Activated CD4-positive, alpha-beta memory T cell treated with anti-CD3 and anti-CD28 coated beads, Interleukin-2, amount 10 ng/mL, durations not matched to agents 7 days and 5 days (primary cell): ENCODE measurements around the gene PTPRO. TPM values are rescaled to one million over a fixed set of nuclear protein-coding genes. Genes with fewer than 3 reads are reported as not detected.
A peak's percentile ranks its signal among the peaks of the same experiment; 100 is the strongest.

ENCODE experiments used
- CTCF ChIA-PET: fragments of 350-600 bp; sonication (Branson Sonifier 250); formaldehyde crosslinking; loops from one replicate; lab custom pipeline; 2021; ENCODE audit warnings: antibody characterized with exemption, inconsistent platforms; lab: Charles Lee
- POLR2A ChIA-PET: fragments of 350-600 bp; sonication (Branson Sonifier 250); formaldehyde crosslinking; loops from one replicate; lab custom pipeline; 2021; ENCODE audit warnings: antibody characterized with exemption; lab: Charles Lee
- DNase-seq: peaks from one replicate; pipeline ENCODE4 v3.0.0-alpha.2; 2020
- H3K27ac Mint-ChIP-seq: one replicate; pipeline ENCODE4 v1.8.0; 2021; ENCODE audit warnings: mild to moderate bottlenecking, mixed read lengths
- H3K27me3 Mint-ChIP-seq: one replicate; pipeline ENCODE4 v1.8.0; 2021; ENCODE audit warnings: mixed read lengths
- H3K36me3 Mint-ChIP-seq: one replicate; pipeline ENCODE4 v1.8.0; 2021; ENCODE audit warnings: low read depth, mixed read lengths
- H3K4me1 Mint-ChIP-seq: one replicate; pipeline ENCODE4 v1.8.0; 2021; ENCODE audit warnings: mixed read lengths
- H3K4me3 Mint-ChIP-seq: one replicate; pipeline ENCODE4 v1.8.0; 2021; ENCODE audit warnings: mild to moderate bottlenecking, mixed read lengths
- H3K9me3 Mint-ChIP-seq: one replicate; pipeline ENCODE4 v1.8.0; 2021; ENCODE audit warnings: mixed read lengths
- total RNA-seq, 2 experiments: library from RNA; stranded (reverse); gene quantifications; one replicate each; pipeline ENCODE4 v1.2.3, GENCODE V29; 2021

The PTPRO gene
- total RNA-seq, 2 experiments from 2014 or later, result 1.5 to 2.5 TPM

GRCh38 chr12:15584366-15585041, 262.2 kb downstream of the PTPRO start:
- POLR2A ChIA-PET, result interaction anchor here (0.6 to 2.5 kb wide), 3 partner anchors 14 to 52 kb away, joined by 3 to 13 read pairs (median 5); no protein-coding TSS in a partner anchor
- H3K4me1 Mint-ChIP-seq, result peaks cover 12% of the 10 kb centered on the region
- no peak overlapping the region for H3K4me3 Mint-ChIP-seq
- peak; percentile 31 for DNase-seq
- H3K27ac Mint-ChIP-seq, result no peak overlapping the region
- peaks cover 5% of the 10 kb centered on the region for H3K27me3 Mint-ChIP-seq
- CTCF ChIA-PET, result interaction anchor here (0.6 to 11.2 kb wide), 39 partner anchors 8 to 357 kb away, joined by 3 to 373 read pairs (median 4); partner anchors contain the start of gene DERA
- H3K9me3 Mint-ChIP-seq, result no peaks in the 10 kb centered on the region
- peaks cover 2% of the 10 kb centered on the region for H3K36me3 Mint-ChIP-seq

- Mint-ChIP-seq H3K4me1 (peaks cover 11% of the 10 kb centered on the region), H3K9me3 (no peaks in the 10 kb centered on the region), H3K27ac (no peak overlapping the region), H3K36me3 (no peaks in the 10 kb centered on the region), H3K4me3 (peak overlapping the region; percentile 53), H3K27me3 (peaks cover 5% of the 10 kb centered on the region)
- POLR2A ChIA-PET, result interaction anchor here (0.7 to 0.8 kb wide), 2 partner anchors 55 to 292 kb away, joined by 3 read pairs; partner anchors contain the start of gene STRAP
- CTCF ChIA-PET, result interaction anchor here (0.8 to 3.7 kb wide), 17 partner anchors 20 to 322 kb away, joined by 3 to 31 read pairs (median 6); partner anchors contain the start of genes DERA and EPS8
- no peak for DNase-seq
These were observed 267.2 kb downstream of the PTPRO start for GRCh38 chr12:15589328-15590032.

GRCh38 chr12:15590180-15590826, 268.0 kb downstream of the PTPRO start:
- peak overlapping the region; percentile 1 for H3K27ac Mint-ChIP-seq
- H3K4me3 Mint-ChIP-seq, result peak overlapping the region; percentile 53
- peak; percentile 53 for DNase-seq
- POLR2A ChIA-PET, result interaction anchor here (0.7 to 1.2 kb wide), 4 partner anchors 56 to 321 kb away, joined by 3 read pairs; partner anchors contain the start of genes DERA and STRAP
- no peaks in the 10 kb centered on the region for H3K27me3 Mint-ChIP-seq
- no peaks in the 10 kb centered on the region for H3K36me3 Mint-ChIP-seq
- CTCF ChIA-PET, result interaction anchor here (0.7 to 3.7 kb wide), 23 partner anchors 19 to 321 kb away, joined by 3 to 31 read pairs (median 5); partner anchors contain the start of genes DERA and EPS8
- H3K4me1 Mint-ChIP-seq, result peaks cover 11% of the 10 kb centered on the region
- H3K9me3 Mint-ChIP-seq, result no peaks in the 10 kb centered on the region

- ChIA-PET CTCF (interaction anchor here (1.9 to 3.7 kb wide), 6 partner anchors 57 to 319 kb away, joined by 7 to 31 read pairs (median 14); partner anchors contain the start of gene DERA), POLR2A (no interaction called here)
- H3K4me1 Mint-ChIP-seq, result peaks cover 11% of the 10 kb centered on the region
- DNase-seq, result no peak
- no peaks in the 10 kb centered on the region for H3K9me3 Mint-ChIP-seq
- H3K4me3 Mint-ChIP-seq, result no peak overlapping the region
- H3K27ac Mint-ChIP-seq, result no peak overlapping the region
- no peaks in the 10 kb centered on the region for H3K36me3 Mint-ChIP-seq
- H3K27me3 Mint-ChIP-seq, result no peaks in the 10 kb centered on the region
These were observed 269.5 kb downstream of the PTPRO start for GRCh38 chr12:15591811-15592210.

- Mint-ChIP-seq H3K4me1 (peaks cover 11% of the 10 kb centered on the region), H3K27ac (no peak overlapping the region), H3K27me3 (no peaks in the 10 kb centered on the region), H3K4me3 (no peak overlapping the region), H3K9me3 (no peaks in the 10 kb centered on the region), H3K36me3 (no peaks in the 10 kb centered on the region)
- ChIA-PET CTCF (interaction anchor here (0.9 to 3.7 kb wide), 4 partner anchors 8 to 305 kb away, joined by 3 to 31 read pairs (median 12); no protein-coding TSS in a partner anchor), POLR2A (no interaction called here)
- DNase-seq, result no peak
These were observed 270.6 kb downstream of the PTPRO start for GRCh38 chr12:15592934-15593333.

- no peaks in the 10 kb centered on the region for H3K27me3 Mint-ChIP-seq
- POLR2A ChIA-PET, result no interaction called here
- H3K36me3 Mint-ChIP-seq, result no peaks in the 10 kb centered on the region
- H3K4me3 Mint-ChIP-seq, result no peak overlapping the region
- no peak overlapping the region for H3K27ac Mint-ChIP-seq
- CTCF ChIA-PET, result interaction anchor here (0.6 to 1.3 kb wide), 3 partner anchors 12 to 64 kb away, joined by 3 to 4 read pairs (median 3); no protein-coding TSS in a partner anchor
- no peak for DNase-seq
- no peaks in the 10 kb centered on the region for H3K4me1 Mint-ChIP-seq
- no peaks in the 10 kb centered on the region for H3K9me3 Mint-ChIP-seq
These were observed 273.9 kb downstream of the PTPRO start for GRCh38 chr12:15596174-15596573.

- H3K9me3 Mint-ChIP-seq, result no peaks in the 10 kb centered on the region
- POLR2A ChIA-PET, result interaction anchor here (0.9 kb wide), 1 partner anchor 314 kb away, joined by 4 read pairs; the partner anchor contains the start of gene DERA
- H3K27me3 Mint-ChIP-seq, result no peaks in the 10 kb centered on the region
- CTCF ChIA-PET, result interaction anchor here (1.2 to 1.3 kb wide), 2 partner anchors 13 to 65 kb away, joined by 3 read pairs; no protein-coding TSS in a partner anchor
- H3K4me1 Mint-ChIP-seq, result no peaks in the 10 kb centered on the region
- H3K36me3 Mint-ChIP-seq, result no peaks in the 10 kb centered on the region
- no peak overlapping the region for H3K27ac Mint-ChIP-seq
- no peak for DNase-seq
- H3K4me3 Mint-ChIP-seq, result no peak overlapping the region
These were observed 275.0 kb downstream of the PTPRO start for GRCh38 chr12:15597125-15597830.

- H3K36me3 Mint-ChIP-seq, result no peaks in the 10 kb centered on the region
- H3K4me3 Mint-ChIP-seq, result no peak overlapping the region
- no peak overlapping the region for H3K27ac Mint-ChIP-seq
- POLR2A ChIA-PET, result no interaction called here
- H3K27me3 Mint-ChIP-seq, result no peaks in the 10 kb centered on the region
- no peaks in the 10 kb centered on the region for H3K9me3 Mint-ChIP-seq
- CTCF ChIA-PET, result interaction anchor here (0.6 kb wide), 1 partner anchor 703 kb away, joined by 3 read pairs; no protein-coding TSS in a partner anchor
- no peaks in the 10 kb centered on the region for H3K4me1 Mint-ChIP-seq
- no peak for DNase-seq
These were observed 277.1 kb downstream of the PTPRO start for GRCh38 chr12:15599266-15600037.

GRCh38 chr12:15600223-15600935, 278.1 kb downstream of the PTPRO start:
- no peak overlapping the region for H3K27ac Mint-ChIP-seq
- no peak overlapping the region for H3K4me3 Mint-ChIP-seq
- no peaks in the 10 kb centered on the region for H3K27me3 Mint-ChIP-seq
- POLR2A ChIA-PET, result no interaction called here
- CTCF ChIA-PET, result no interaction called here
- H3K4me1 Mint-ChIP-seq, result no peaks in the 10 kb centered on the region
- DNase-seq, result no peak
- H3K36me3 Mint-ChIP-seq, result no peaks in the 10 kb centered on the region
- H3K9me3 Mint-ChIP-seq, result no peaks in the 10 kb centered on the region

- ChIA-PET CTCF (no interaction called here), POLR2A (no interaction called here)
- Mint-ChIP-seq H3K4me1 (no peaks in the 10 kb centered on the region), H3K9me3 (no peaks in the 10 kb centered on the region), H3K27me3 (no peaks in the 10 kb centered on the region), H3K4me3 (no peak overlapping the region), H3K36me3 (no peaks in the 10 kb centered on the region), H3K27ac (no peak overlapping the region)
- DNase-seq, result no peak
These were observed 279.0 kb downstream of the PTPRO start for GRCh38 chr12:15601210-15601800.
